Measurements from ENCODE around the gene ATXN2L.

The ATXN2L gene

GRCh38 chr16:28845761-28846079 is 22.9 kb downstream of the ATXN2L start:
- no peak for DNase-seq (ENCODE audit: low spot score)
- no peak for TF ChIP-seq CTCF (IDR thresholded peaks at IDR 0.05; ENCODE audit: borderline replicate concordance, control extremely low read depth, extremely low read depth, insufficient read depth, missing control alignments)
- in situ Hi-C loops (cut with MboI; ENCODE audit: low sequenced_read_pairs, unreplicated experiment), result no loop called here

- in situ Hi-C loops (cut with MboI; ENCODE audit: low sequenced_read_pairs, unreplicated experiment), result no loop called here
These were observed 23.5 kb downstream of the ATXN2L start, which contains the start of gene TUFM for GRCh38 chr16:28846080-28846932. TSS of gene TUFM (minus strand) at chr16:28846348. CDS start at chr16:28846269, 79 bp downstream.

GRCh38 chr16:28846933-28847273 is 24.1 kb downstream of the ATXN2L start:
- TF ChIP-seq CTCF (IDR thresholded peaks at IDR 0.05; ENCODE audit: borderline replicate concordance, control extremely low read depth, extremely low read depth, insufficient read depth, missing control alignments), result no peak
- no peak for DNase-seq (ENCODE audit: low spot score)
- in situ Hi-C loops (cut with MboI; ENCODE audit: low sequenced_read_pairs, unreplicated experiment), result no loop called here

More at GRCh38 chr16:28846080-28846932, 23.5 kb downstream of the ATXN2L start, which contains the start of gene TUFM:
- peak; percentile 78 for TF ChIP-seq CTCF (IDR thresholded peaks at IDR 0.05; ENCODE audit: borderline replicate concordance, control extremely low read depth, extremely low read depth, insufficient read depth, missing control alignments)
- peak; percentile 99 for DNase-seq (ENCODE audit: low spot score)

GRCh38 chr16:28858421-28858820 is 35.6 kb downstream of the ATXN2L start:
- DNase-seq (ENCODE audit: low spot score), result no peak
- no peak for TF ChIP-seq CTCF (IDR thresholded peaks at IDR 0.05; ENCODE audit: borderline replicate concordance, control extremely low read depth, extremely low read depth, insufficient read depth, missing control alignments)
- in situ Hi-C loops (cut with MboI; ENCODE audit: low sequenced_read_pairs, unreplicated experiment), result no loop called here

- no peak for TF ChIP-seq CTCF (IDR thresholded peaks at IDR 0.05; ENCODE audit: borderline replicate concordance, control extremely low read depth, extremely low read depth, insufficient read depth, missing control alignments)
- no peak for DNase-seq (ENCODE audit: low spot score)
- in situ Hi-C loops (cut with MboI; ENCODE audit: low sequenced_read_pairs, unreplicated experiment), result no loop called here
These were observed 36.5 kb downstream of the ATXN2L start for GRCh38 chr16:28859326-28859725.

- TF ChIP-seq CTCF (IDR thresholded peaks at IDR 0.05; ENCODE audit: borderline replicate concordance, control extremely low read depth, extremely low read depth, insufficient read depth, missing control alignments), result no peak
- DNase-seq (ENCODE audit: low spot score), result peak; percentile 40
- in situ Hi-C loops (cut with MboI; ENCODE audit: low sequenced_read_pairs, unreplicated experiment), result no loop called here
These were observed 41.4 kb downstream of the ATXN2L start for GRCh38 chr16:28863929-28864793.
